ENCODE data around the gene PRL.

Gene PRL

GRCh38 chr6:22296936-22297335, at the start of gene PRL:
Gene PRL (minus strand): TSS chr6:22297036. CDS start chr6:22296982, 54 bp downstream.
- no peak for DNase-seq (ENCODE audit: low spot score)

GRCh38 chr6:22343864-22344263, 47.0 kb upstream of the PRL start:
- DNase-seq (ENCODE audit: low spot score) = no peak

DNA sequence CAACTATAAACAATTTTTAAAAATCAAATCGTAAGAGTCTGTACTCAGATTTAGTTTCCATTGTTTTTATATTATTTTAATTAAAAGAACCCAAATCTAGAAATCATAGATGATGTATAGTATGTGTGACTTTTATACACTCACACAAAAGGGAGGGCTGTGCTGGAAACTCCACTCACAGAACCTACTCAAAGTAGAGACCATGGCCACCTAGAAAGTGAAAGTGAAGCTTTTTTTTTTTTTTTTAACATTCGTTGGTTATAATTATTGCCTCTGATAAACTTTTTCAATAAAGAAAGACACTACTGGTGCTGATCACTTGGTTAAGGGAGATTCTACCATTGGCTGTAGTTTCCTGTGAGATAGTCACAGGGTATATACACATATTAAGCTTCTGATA, 37.9 kb upstream of the PRL start:
- DNase-seq (ENCODE audit: low spot score) = no peak

DNA sequence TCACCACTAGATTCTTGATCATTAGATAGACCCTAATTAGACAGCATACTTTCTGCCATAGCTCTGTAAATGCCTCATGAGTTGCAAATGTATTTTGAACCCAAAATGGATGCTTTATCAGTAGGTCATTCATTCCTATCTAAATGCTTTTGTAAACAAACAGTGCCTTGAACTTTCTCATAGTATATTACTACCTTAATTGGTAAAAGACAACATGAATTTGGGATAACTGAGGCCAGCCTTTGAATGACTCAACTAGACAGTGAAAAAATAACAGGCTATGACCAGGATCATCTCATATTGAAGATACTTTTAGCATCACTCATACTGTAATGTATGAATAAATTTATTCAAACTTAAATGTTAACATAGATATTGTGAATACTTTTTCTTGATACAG, 37.0 kb upstream of the PRL start:
- DNase-seq (ENCODE audit: low spot score) = no peak

GRCh38 chr6:22332711-22333110, 35.9 kb upstream of the PRL start:
- DNase-seq (ENCODE audit: low spot score) = no peak

GRCh38 chr6:22332216-22332615, 35.4 kb upstream of the PRL start:
- DNase-seq (ENCODE audit: low spot score) = no peak

DNA sequence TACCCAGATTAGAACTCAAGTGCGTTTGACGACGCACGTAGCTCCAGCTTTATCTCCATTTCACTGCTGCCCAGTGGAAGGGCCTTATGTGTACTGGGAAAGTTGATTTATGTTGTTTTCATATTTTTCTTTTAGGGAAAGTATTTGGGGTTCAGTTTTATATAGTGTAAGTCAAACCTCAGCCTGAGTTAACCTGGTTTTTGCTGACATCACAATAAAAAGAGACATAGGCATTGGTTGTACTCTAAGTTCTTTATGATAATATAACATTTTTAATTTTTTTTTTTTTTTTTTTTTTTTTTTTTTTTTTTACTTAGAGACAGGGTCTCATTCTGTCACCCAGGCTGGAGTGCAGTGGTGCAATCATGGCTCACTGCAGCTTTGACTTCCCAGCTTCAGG, 34.1 kb upstream of the PRL start:
- DNase-seq (ENCODE audit: low spot score) = no peak

DNA sequence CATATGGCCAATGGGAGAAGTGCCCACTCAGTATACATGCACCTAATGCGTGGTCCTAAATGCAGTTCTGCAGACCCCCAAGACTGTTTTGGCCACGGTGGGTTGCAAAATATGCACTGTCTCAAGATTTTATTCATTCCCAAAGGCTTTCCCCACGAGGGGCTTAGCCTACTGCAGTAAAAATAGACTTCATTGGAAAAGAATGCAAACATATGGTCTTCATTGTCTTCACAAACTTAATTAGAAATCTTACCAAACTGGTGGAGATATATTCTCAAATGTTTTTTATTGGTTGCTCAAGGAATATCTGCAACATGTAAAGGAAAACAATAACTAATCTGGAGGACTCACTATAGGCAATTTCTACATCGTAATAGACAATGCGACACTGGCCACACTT, 31.6 kb upstream of the PRL start:
- no peak for DNase-seq (ENCODE audit: low spot score)

GRCh38 chr6:22327881-22328280, 31.0 kb upstream of the PRL start:
- no peak for DNase-seq (ENCODE audit: low spot score)

DNA sequence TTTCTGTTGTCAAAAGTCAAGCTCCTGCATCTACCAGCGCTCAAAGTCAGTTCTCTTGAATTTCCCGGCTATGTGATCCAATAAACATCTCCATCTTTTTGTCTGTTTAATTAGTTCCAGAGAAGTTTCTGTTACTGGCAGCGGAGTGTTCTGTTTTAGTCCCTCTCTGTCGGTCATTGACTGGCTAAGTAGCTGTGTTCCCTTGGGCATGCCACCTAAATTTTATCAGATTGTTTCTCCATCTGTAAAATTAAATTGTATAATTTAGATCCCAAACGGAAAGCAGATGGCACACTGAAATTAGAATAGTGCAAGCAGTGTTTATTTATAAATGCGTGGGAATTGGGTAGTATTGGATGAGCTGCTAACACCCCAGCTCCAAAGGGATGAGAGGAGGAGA, 29.7 kb upstream of the PRL start:
- no peak for DNase-seq (ENCODE audit: low spot score)

- no peak for DNase-seq (ENCODE audit: low spot score)
Observed at GRCh38 chr6:22325481-22325880, 28.6 kb upstream of the PRL start.

- no peak for DNase-seq (ENCODE audit: low spot score)
Observed at GRCh38 chr6:22323848-22324247, 27.0 kb upstream of the PRL start.

- no peak for DNase-seq (ENCODE audit: low spot score)
Observed at GRCh38 chr6:22322103-22323030, 25.5 kb upstream of the PRL start.

- no peak for DNase-seq (ENCODE audit: low spot score)
Observed at GRCh38 chr6:22320750-22321149, 23.9 kb upstream of the PRL start.

GRCh38 chr6:22318404-22318803, 21.6 kb upstream of the PRL start:
- DNase-seq (ENCODE audit: low spot score) = no peak

DNA sequence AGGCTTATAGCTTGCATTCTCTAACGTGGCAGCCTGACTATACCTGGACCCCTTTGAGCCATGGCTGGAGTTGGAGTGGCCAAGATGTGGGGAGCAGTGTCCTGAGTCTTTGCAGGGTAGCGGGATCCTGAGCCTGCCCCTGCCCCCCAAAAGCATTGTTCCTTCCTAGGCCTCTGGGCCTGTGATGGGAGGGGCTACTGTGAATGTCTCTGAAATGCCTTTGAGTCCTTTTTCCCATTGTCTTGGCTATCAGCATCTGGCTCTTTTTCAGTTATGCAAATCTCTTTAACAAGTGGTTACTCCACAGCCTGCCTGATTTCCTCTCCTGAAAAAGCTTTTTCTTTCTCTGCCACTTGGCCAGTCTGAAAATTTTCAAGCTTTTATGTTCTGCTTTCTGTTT, 17.0 kb upstream of the PRL start:
- DNase-seq (ENCODE audit: low spot score) = no peak

DNA sequence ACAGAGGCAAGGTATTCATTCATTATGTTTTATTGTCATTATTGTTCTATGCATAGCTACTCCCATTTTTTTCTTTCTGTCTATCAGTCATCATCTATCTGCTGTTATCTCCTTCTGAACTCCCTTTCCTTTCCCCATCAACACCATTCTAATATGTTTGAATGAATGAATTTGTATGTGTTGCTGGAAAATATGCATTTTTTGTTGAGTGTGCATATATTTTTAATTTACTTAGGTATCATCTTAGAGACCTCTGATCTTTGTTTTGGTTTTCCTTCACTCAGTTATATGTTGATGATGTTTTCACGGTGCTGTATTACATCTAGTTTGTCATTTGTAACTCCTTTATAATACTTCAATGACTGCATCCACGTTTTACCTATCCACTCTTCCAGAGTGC, 12.1 kb upstream of the PRL start:
- no peak for DNase-seq (ENCODE audit: low spot score)

- no peak for DNase-seq (ENCODE audit: low spot score)
Observed at GRCh38 chr6:22306741-22307466, 10.1 kb upstream of the PRL start.

GRCh38 chr6:22302838-22303237, 6.0 kb upstream of the PRL start:
- no peak for DNase-seq (ENCODE audit: low spot score)

DNA sequence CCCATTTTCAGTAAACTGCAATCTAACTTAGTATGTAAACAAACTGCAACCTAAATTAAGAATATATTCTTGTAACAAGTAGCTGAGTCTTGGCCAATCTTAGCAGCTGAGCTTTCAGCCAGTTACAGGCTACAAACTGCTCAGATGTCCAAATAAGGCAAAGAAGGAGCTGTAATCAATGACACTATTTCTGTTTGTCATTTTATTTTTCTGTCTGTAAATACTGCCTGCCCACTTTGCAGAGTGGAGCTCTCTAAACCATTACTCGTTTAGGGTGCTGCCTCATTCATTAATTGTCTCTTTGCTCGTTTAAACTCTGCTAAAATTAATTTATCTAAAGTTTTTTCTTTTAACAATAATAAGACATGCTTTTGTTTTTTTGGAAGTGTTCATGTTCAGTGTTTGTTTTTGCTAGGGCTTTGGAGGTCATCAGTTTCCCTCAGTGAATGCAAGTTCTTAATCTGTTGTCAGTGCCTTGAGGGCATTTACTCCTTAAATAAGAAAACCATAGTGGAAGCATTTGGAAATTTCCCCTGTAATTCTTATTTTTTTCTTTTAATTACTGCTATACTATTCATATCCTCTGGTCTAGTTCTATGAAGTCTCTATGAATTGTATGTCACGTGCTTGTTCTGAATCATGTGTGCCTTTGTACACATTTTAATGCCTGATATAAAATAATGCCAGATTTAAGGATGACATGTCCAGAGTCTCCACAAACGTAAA, 3.6 kb upstream of the PRL start:
- DNase-seq (ENCODE audit: low spot score) = no peak

DNA sequence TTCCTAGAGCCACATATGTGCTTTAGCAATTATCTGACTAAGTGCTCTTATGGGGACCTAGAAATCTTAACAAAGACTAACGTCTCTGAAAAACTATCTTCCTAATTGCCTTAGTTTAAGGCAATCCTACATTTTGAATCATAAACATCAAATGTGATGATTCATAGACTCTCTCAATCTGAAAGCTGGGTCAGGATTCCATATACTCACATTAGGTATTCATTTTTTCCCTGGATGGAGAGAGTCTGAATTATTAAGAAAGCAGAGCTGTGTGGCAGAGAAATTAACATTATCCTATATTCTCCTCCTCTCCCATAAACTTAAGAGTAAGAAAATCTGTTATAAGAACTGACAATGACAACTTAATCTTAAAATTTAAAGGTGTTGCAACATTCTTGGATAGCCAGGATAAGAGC, 1.6 kb upstream of the PRL start:
- no peak for DNase-seq (ENCODE audit: low spot score)

GRCh38 chr6:22296067-22296466, 769 bp downstream of the PRL start:
- DNase-seq (ENCODE audit: low spot score) = no peak

DNA sequence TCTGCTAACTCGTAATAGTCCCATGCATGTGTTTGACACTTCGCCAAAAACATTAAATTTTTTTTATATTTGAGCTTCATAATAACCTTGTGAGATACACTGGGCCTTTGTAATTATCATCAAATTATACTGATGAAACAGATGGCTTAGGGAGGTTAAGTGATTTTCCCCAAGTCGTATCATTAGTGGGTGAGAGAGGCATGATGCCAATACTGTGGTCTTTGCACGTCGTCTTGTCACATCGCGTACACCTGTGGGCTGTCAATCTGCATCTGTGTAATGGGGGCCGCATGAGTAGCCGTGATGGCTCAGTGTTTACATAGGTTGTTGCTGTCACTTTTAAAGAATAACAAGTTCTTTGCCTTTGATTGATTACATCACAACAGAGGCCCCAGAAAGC, 1.7 kb downstream of the PRL start:
- no peak for DNase-seq (ENCODE audit: low spot score)

All from germinal center (tissue), 1 donor.